Omental fat pad (tissue), 4 donors: ENCODE measurements around the gene FRMD8. TPM values are rescaled to one million over a fixed set of nuclear protein-coding genes. Genes with fewer than 3 reads are reported as not detected.

Source experiments
- ATAC-seq: fragments of 150-250 bp; one replicate; pipeline ENCODE4 v1.9.1; 2016; ENCODE audit warnings: mild to moderate bottlenecking, moderate library complexity; ENCODE audit not compliant: low FRiP score
- DNase-seq: peaks from one replicate; pipeline ENCODE4 v3.0.0-alpha.2; 2019; ENCODE audit warnings: low spot score
- CTCF ChIP-seq, 3 donors: fragments of 450-650 bp; IDR thresholded peaks; one replicate each; pipeline ENCODE4 v1.5.1; 2016 to 2017; ENCODE audit warnings: antibody characterized with exemption in 3 of 3, mild to moderate bottlenecking in 3 of 3, moderate library complexity in 2 of 3
- total RNA-seq, 4 donors: library from RNA; depleted of rRNA; stranded (reverse); fragments of >200 nt; gene quantifications; one replicate each; pipeline ENCODE4 v1.1.0, GENCODE V29; 2016

FRMD8 gene
- total RNA-seq = 10 to 100 TPM; 29.2 to 77.9 (median 58.9) TPM

GRCh38 chr11:65386307-65387140 lies at the start of gene FRMD8:
Gene FRMD8 (plus strand): TSS chr11:65386637. CDS start chr11:65387037, 400 bp downstream.
- peak; percentile 75 for DNase-seq
- peak; percentile 58 for ATAC-seq
- TF ChIP-seq CTCF (IDR thresholded peaks at IDR 0.05) = no peak

GRCh38 chr11:65338676-65339075 lies 47.8 kb upstream of the FRMD8 start:
- TF ChIP-seq CTCF (IDR thresholded peaks at IDR 0.05) = no peak
- DNase-seq (no peak), ATAC-seq (no peak)

- DNase-seq (no peak), ATAC-seq (no peak)
- TF ChIP-seq CTCF (IDR thresholded peaks at IDR 0.05) = no peak
Measured at GRCh38 chr11:65340226-65340625, 46.2 kb upstream of the FRMD8 start.

- TF ChIP-seq CTCF (IDR thresholded peaks at IDR 0.05) = no peak
- ATAC-seq = no peak
- no peak for DNase-seq
Measured at GRCh38 chr11:65341856-65342255, 44.6 kb upstream of the FRMD8 start.

GRCh38 chr11:65351511-65351910 lies 34.9 kb upstream of the FRMD8 start:
- ATAC-seq (no peak), DNase-seq (no peak)
- no peak for TF ChIP-seq CTCF (IDR thresholded peaks at IDR 0.05)

GRCh38 chr11:65352783-65353182 lies 33.7 kb upstream of the FRMD8 start:
- TF ChIP-seq CTCF (IDR thresholded peaks at IDR 0.05) = no peak
- DNase-seq = no peak
- ATAC-seq = no peak

- ATAC-seq = no peak
- TF ChIP-seq CTCF (IDR thresholded peaks at IDR 0.05) = no peak
- DNase-seq = no peak
Measured at GRCh38 chr11:65353376-65353775, 33.1 kb upstream of the FRMD8 start.
